GM23338 (cell line): Measurements from ENCODE around the gene EMC9. TPM values are rescaled to one million over a fixed set of nuclear protein-coding genes. Genes with fewer than 3 reads are reported as not detected.

Experiments used
- ATAC-seq: fragments of 200-7000 bp; cut with Tn5 transposase; 3 replicates; pipeline ENCODE4 v1.9.1; 2020
- DNase-seq: peaks from one replicate; pipeline ENCODE4 v3.0.0-alpha.2; 2015; ENCODE audit warnings: low spot score
- H2AFZ ChIP-seq: fragments of 200-600 bp; sonication (generic); 2 replicates; pipeline ENCODE4 v1.8.0; 2016; ENCODE audit warnings: antibody characterized with exemption, mild to moderate bottlenecking, moderate library complexity
- H3F3A ChIP-seq: fragments of 200-600 bp; sonication (generic); replicated peaks from 2 replicates; pipeline ENCODE4 v1.8.0; 2017; ENCODE audit warnings: antibody characterized with exemption, mixed run types, low read depth
- H3K27ac ChIP-seq: fragments of 200-600 bp; sonication (generic); 2 replicates; pipeline ENCODE4 v1.6.1; 2016; ENCODE audit warnings: low read depth
- H3K27me3 ChIP-seq: fragments of 200-600 bp; sonication (generic); 2 replicates; pipeline ENCODE4 v1.8.0; 2016; ENCODE audit warnings: mild to moderate bottlenecking, mixed run types, moderate library complexity; ENCODE audit not compliant: insufficient read depth
- H3K36me3 ChIP-seq: fragments of 200-600 bp; sonication (generic); 2 replicates; pipeline ENCODE4 v1.8.0; 2016; ENCODE audit warnings: mild to moderate bottlenecking; ENCODE audit not compliant: insufficient read depth
- H3K4me1 ChIP-seq: fragments of 200-600 bp; sonication (generic); 2 replicates; pipeline ENCODE4 v1.8.0; 2016; ENCODE audit warnings: mild to moderate bottlenecking, moderate library complexity; ENCODE audit not compliant: insufficient read depth
- H3K4me2 ChIP-seq: fragments of 200-600 bp; sonication (generic); 2 replicates; pipeline ENCODE4 v1.7.1; 2017; ENCODE audit warnings: mixed run types
- H3K4me3 ChIP-seq: fragments of 200-600 bp; sonication (generic); 2 replicates; pipeline ENCODE4 v1.6.1; 2016; ENCODE audit warnings: mixed run types
- H3K79me2 ChIP-seq: fragments of 200-600 bp; sonication (generic); replicated peaks from 2 replicates; pipeline ENCODE4 v1.8.0; 2017; ENCODE audit warnings: mild to moderate bottlenecking; ENCODE audit not compliant: insufficient read depth
- H3K9me2 ChIP-seq: fragments of 200-600 bp; sonication (generic); 2 replicates; pipeline ENCODE4 v1.8.0; 2017; ENCODE audit not compliant: insufficient read depth
- H4K20me1 ChIP-seq: fragments of 200-600 bp; sonication (generic); replicated peaks from 2 replicates; pipeline ENCODE4 v1.8.0; 2017; ENCODE audit warnings: mild to moderate bottlenecking; ENCODE audit not compliant: insufficient read depth
- H3K27ac Mint-ChIP-seq: 2 replicates; pipeline ENCODE4 v1.8.0; 2020; ENCODE audit warnings: inconsistent platforms, mild to moderate bottlenecking, moderate library complexity, mixed read lengths
- H3K27me3 Mint-ChIP-seq: 3 replicates; pipeline ENCODE4 v1.8.0; 2022; ENCODE audit warnings: low read depth, mild to moderate bottlenecking, moderate library complexity, mixed read lengths, inconsistent platforms; ENCODE audit not compliant: insufficient read depth, poor library complexity
- H3K36me3 Mint-ChIP-seq: 3 replicates; pipeline ENCODE4 v1.8.0; 2021; ENCODE audit warnings: low read depth, mild to moderate bottlenecking, inconsistent platforms, moderate library complexity, mixed read lengths
- H3K4me1 Mint-ChIP-seq: 3 replicates; pipeline ENCODE4 v1.8.0; 2020; ENCODE audit warnings: mild to moderate bottlenecking, inconsistent platforms, mixed read lengths
- H3K4me3 Mint-ChIP-seq: 3 replicates; pipeline ENCODE4 v1.8.0; 2021; ENCODE audit warnings: moderate library complexity, mild to moderate bottlenecking, inconsistent platforms, mixed read lengths
- H3K9me3 Mint-ChIP-seq: 3 replicates; pipeline ENCODE4 v1.8.0; 2020; ENCODE audit warnings: moderate library complexity, mild to moderate bottlenecking, inconsistent platforms, mixed read lengths
- CREB1 ChIP-seq: fragments of 250-450 bp; sonication (Bioruptor Pico); IDR thresholded peaks from 2 replicates; pipeline ENCODE4 v1.5.0; 2020; ENCODE audit warnings: low read depth, mild to moderate bottlenecking, moderate library complexity
- CTCF ChIP-seq, 2 experiments: fragments of 200-600 bp in 1 of 2; sonication (generic) in 1 of 2; conservative IDR thresholded peaks; 2 replicates each; pipeline versions ENCODE4 v1.5.1 to v1.6.1; 2016 to 2017; ENCODE audit warnings: antibody characterized with exemption in 2 of 2, low read depth in 2 of 2, mild to moderate bottlenecking in 2 of 2, moderate library complexity in 1 of 2
- EZH2 ChIP-seq: fragments of 200-600 bp; sonication (generic); IDR thresholded peaks from one replicate; pipeline ENCODE4 v1.8.0; 2017; ENCODE audit warnings: antibody characterized with exemption, mild to moderate bottlenecking, low read depth; ENCODE audit not compliant: unreplicated experiment
- EZH2phosphoT487 ChIP-seq: fragments of 200-600 bp; sonication (generic); IDR thresholded peaks from one replicate; pipeline ENCODE4 v1.8.1; 2018; ENCODE audit warnings: antibody characterized with exemption; ENCODE audit not compliant: unreplicated experiment
- NANOG ChIP-seq: IDR thresholded peaks from 2 replicates; pipeline ENCODE4 v1.6.1; 2016; ENCODE audit warnings: antibody characterized with exemption, borderline replicate concordance
- POLR2AphosphoS5 ChIP-seq: IDR thresholded peaks from 2 replicates; pipeline ENCODE4 v1.6.1; 2016; ENCODE audit warnings: antibody characterized with exemption, low read depth
- STAT1 ChIP-seq: IDR thresholded peaks from one replicate; pipeline ENCODE4 v1.6.1; 2016; ENCODE audit warnings: antibody characterized with exemption; ENCODE audit not compliant: unreplicated experiment
- ZNF114 ChIP-seq: fragments of 250-450 bp; sonication (Bioruptor Pico); IDR thresholded peaks from 2 replicates; pipeline ENCODE4 v1.5.0; 2020; ENCODE audit warnings: mild to moderate bottlenecking, moderate library complexity
- ZNF331 ChIP-seq: fragments of 250-450 bp; sonication (Bioruptor Pico); IDR thresholded peaks from 2 replicates; pipeline ENCODE4 v1.5.0; 2020; ENCODE audit warnings: low read depth, mild to moderate bottlenecking, moderate library complexity
- polyA plus RNA-seq: library from polyadenylated mRNA; unstranded; fragments of >200 nt; fragmentation: Nextera tagmentation; extraction: Ambion mirVana; gene quantifications from 2 replicates; pipeline ENCODE4 v1.2.1, GENCODE V29; 2016
- total RNA-seq: library from RNA; depleted of rRNA; stranded (reverse); fragments of >200 nt; shearing (Covaris generic); gene quantifications from 2 replicates; pipeline ENCODE4 v1.2.3, GENCODE V29; 2014
- TF ChIP-seq, protein P1 (sequence below): fragments of 250-450 bp; sonication (Bioruptor Pico); IDR thresholded peaks from 2 replicates; pipeline ENCODE4 v1.5.0; 2020; ENCODE audit warnings: mild to moderate bottlenecking, moderate library complexity
- TF ChIP-seq, protein P2 (sequence below): IDR thresholded peaks from 2 replicates; pipeline ENCODE4 v1.6.1; 2016; ENCODE audit warnings: antibody characterized with exemption

The EMC9 gene
- total and polyA plus RNA-seq, 2 experiments from 2014 or later: 30.0 to 64.2 TPM

- H4K20me1 ChIP-seq: no peaks in the 10 kb centered on the region
- no peaks in the 10 kb centered on the region for H3K9me2 ChIP-seq
- H3K27ac ChIP-seq: no peak overlapping the region
- H3K79me2 ChIP-seq: no peaks in the 10 kb centered on the region
- peaks cover 22% of the 10 kb centered on the region for H3K36me3 Mint-ChIP-seq
- H3K4me2 ChIP-seq: no peak overlapping the region
- peaks cover 3% of the 10 kb centered on the region; the same call in 2 of the 3 replicates for H3K4me1 Mint-ChIP-seq
- H3K36me3 ChIP-seq: peaks cover 14% of the 10 kb centered on the region; the same call in 1 of the 2 replicates
- no peak overlapping the region for H3K4me3 ChIP-seq
- H3K4me1 ChIP-seq: no peaks in the 10 kb centered on the region
- DNase-seq: no peak
- H3F3A ChIP-seq: peaks cover 6% of the 10 kb centered on the region; the same call in 1 of the 2 replicates
- no peak overlapping the region for H3K27ac Mint-ChIP-seq
- peaks cover 5% of the 10 kb centered on the region for H3K27me3 Mint-ChIP-seq
- H3K9me3 Mint-ChIP-seq: peaks cover 10% of the 10 kb centered on the region
- ATAC-seq: no peak
- TF ChIP-seq EZH2: no peak
- no peak for TF ChIP-seq CREB1 (CRISPR knock-in tag)
- no peak for TF ChIP-seq CTCF (conservative IDR thresholded peaks at IDR 0.05; ENCODE audit: low read depth in 2 of 2)
- H3K4me3 Mint-ChIP-seq: no peak overlapping the region
- no peak overlapping the region for H2AFZ ChIP-seq
- H3K27me3 ChIP-seq: no peaks in the 10 kb centered on the region
These were observed 33.0 kb downstream of the EMC9 start for GRCh38 chr14:24108336-24108874.

GRCh38 chr14:24106672-24107271 lies 34.6 kb downstream of the EMC9 start:
- peaks cover 14% of the 10 kb centered on the region for H3K9me3 Mint-ChIP-seq
- Histone ChIP-seq H2AFZ (no peak overlapping the region), H3K79me2 (no peaks in the 10 kb centered on the region), H4K20me1 (no peaks in the 10 kb centered on the region), H3K27me3 (no peaks in the 10 kb centered on the region), H3F3A (peaks cover 5% of the 10 kb centered on the region; the same call in 1 of the 2 replicates), H3K36me3 (peaks cover 23% of the 10 kb centered on the region; the same call in 1 of the 2 replicates), H3K27ac (no peak overlapping the region), H3K9me2 (no peaks in the 10 kb centered on the region), H3K4me1 (no peaks in the 10 kb centered on the region), H3K4me2 (no peak overlapping the region), H3K4me3 (no peak overlapping the region)
- ATAC-seq (no peak), DNase-seq (no peak)
- H3K27ac Mint-ChIP-seq: no peak overlapping the region
- H3K36me3 Mint-ChIP-seq: peaks cover 37% of the 10 kb centered on the region
- H3K4me3 Mint-ChIP-seq: no peak overlapping the region
- peaks cover 3% of the 10 kb centered on the region; the same call in 2 of the 3 replicates for H3K4me1 Mint-ChIP-seq
- H3K27me3 Mint-ChIP-seq: peaks cover 5% of the 10 kb centered on the region
- TF ChIP-seq EZH2phosphoT487: no peak
- TF ChIP-seq STAT1: no peak
- TF ChIP-seq EZH2: no peak
- TF ChIP-seq, protein P1, sequence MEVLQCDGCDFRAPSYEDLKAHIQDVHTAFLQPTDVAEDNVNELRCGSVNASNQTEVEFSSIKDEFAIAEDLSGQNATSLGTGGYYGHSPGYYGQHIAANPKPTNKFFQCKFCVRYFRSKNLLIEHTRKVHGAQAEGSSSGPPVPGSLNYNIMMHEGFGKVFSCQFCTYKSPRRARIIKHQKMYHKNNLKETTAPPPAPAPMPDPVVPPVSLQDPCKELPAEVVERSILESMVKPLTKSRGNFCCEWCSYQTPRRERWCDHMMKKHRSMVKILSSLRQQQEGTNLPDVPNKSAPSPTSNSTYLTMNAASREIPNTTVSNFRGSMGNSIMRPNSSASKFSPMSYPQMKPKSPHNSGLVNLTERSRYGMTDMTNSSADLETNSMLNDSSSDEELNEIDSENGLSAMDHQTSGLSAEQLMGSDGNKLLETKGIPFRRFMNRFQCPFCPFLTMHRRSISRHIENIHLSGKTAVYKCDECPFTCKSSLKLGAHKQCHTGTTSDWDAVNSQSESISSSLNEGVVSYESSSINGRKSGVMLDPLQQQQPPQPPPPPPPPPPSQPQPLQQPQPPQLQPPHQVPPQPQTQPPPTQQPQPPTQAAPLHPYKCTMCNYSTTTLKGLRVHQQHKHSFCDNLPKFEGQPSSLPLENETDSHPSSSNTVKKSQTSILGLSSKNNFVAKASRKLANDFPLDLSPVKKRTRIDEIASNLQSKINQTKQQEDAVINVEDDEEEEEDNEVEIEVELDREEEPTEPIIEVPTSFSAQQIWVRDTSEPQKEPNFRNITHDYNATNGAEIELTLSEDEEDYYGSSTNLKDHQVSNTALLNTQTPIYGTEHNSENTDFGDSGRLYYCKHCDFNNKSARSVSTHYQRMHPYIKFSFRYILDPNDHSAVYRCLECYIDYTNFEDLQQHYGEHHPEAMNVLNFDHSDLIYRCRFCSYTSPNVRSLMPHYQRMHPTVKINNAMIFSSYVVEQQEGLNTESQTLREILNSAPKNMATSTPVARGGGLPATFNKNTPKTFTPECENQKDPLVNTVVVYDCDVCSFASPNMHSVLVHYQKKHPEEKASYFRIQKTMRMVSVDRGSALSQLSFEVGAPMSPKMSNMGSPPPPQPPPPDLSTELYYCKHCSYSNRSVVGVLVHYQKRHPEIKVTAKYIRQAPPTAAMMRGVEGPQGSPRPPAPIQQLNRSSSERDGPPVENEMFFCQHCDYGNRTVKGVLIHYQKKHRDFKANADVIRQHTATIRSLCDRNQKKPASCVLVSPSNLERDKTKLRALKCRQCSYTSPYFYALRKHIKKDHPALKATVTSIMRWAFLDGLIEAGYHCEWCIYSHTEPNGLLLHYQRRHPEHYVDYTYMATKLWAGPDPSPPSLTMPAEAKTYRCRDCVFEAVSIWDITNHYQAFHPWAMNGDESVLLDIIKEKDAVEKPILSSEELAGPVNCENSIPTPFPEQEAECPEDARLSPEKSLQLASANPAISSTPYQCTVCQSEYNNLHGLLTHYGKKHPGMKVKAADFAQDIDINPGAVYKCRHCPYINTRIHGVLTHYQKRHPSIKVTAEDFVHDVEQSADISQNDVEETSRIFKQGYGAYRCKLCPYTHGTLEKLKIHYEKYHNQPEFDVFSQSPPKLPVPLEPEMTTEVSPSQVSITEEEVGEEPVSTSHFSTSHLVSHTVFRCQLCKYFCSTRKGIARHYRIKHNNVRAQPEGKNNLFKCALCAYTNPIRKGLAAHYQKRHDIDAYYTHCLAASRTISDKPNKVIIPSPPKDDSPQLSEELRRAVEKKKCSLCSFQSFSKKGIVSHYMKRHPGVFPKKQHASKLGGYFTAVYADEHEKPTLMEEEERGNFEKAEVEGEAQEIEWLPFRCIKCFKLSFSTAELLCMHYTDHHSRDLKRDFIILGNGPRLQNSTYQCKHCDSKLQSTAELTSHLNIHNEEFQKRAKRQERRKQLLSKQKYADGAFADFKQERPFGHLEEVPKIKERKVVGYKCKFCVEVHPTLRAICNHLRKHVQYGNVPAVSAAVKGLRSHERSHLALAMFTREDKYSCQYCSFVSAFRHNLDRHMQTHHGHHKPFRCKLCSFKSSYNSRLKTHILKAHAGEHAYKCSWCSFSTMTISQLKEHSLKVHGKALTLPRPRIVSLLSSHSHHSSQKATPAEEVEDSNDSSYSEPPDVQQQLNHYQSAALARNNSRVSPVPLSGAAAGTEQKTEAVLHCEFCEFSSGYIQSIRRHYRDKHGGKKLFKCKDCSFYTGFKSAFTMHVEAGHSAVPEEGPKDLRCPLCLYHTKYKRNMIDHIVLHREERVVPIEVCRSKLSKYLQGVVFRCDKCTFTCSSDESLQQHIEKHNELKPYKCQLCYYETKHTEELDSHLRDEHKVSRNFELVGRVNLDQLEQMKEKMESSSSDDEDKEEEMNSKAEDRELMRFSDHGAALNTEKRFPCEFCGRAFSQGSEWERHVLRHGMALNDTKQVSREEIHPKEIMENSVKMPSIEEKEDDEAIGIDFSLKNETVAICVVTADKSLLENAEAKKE (CRISPR knock-in tag): no peak
- TF ChIP-seq POLR2AphosphoS5: no peak
- TF ChIP-seq NANOG: no peak
- no peak for TF ChIP-seq ZNF114
- TF ChIP-seq, protein P2, sequence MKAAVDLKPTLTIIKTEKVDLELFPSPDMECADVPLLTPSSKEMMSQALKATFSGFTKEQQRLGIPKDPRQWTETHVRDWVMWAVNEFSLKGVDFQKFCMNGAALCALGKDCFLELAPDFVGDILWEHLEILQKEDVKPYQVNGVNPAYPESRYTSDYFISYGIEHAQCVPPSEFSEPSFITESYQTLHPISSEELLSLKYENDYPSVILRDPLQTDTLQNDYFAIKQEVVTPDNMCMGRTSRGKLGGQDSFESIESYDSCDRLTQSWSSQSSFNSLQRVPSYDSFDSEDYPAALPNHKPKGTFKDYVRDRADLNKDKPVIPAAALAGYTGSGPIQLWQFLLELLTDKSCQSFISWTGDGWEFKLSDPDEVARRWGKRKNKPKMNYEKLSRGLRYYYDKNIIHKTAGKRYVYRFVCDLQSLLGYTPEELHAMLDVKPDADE: no peak
- TF ChIP-seq ZNF331 (CRISPR knock-in tag): no peak
